H1 (cell line): ENCODE measurements around the gene APAF1. TPM values are rescaled to one million over a fixed set of nuclear protein-coding genes. Genes with fewer than 3 reads are reported as not detected.

Experiments
- BRCA1 ChIP-seq: IDR thresholded peaks from 2 replicates; pipeline ENCODE4 v1.6.1; 2012; ENCODE audit warnings: low read depth, low read length, improper control_type of control experiment
- CHD7 ChIP-seq: fragments of 300-600 bp; sonication (generic); IDR thresholded peaks from 2 replicates; pipeline ENCODE4 v1.7.1; 2012; ENCODE audit warnings: low read length, moderate library complexity, mild to moderate bottlenecking, inconsistent platforms; ENCODE audit not compliant: insufficient replicate concordance
- EGR1 ChIP-seq: IDR thresholded peaks from 2 replicates; pipeline ENCODE4 v1.6.1; 2011; ENCODE audit warnings: low read depth, low read length, borderline replicate concordance
- HDAC6 ChIP-seq: IDR thresholded peaks from one replicate; pipeline ENCODE4 v1.7.1; 2012; ENCODE audit warnings: low read depth, mild to moderate bottlenecking, inconsistent platforms, low read length, moderate library complexity
- MAFK ChIP-seq: IDR thresholded peaks from 2 replicates; pipeline ENCODE4 v1.6.1; 2012; ENCODE audit warnings: low read depth, mild to moderate bottlenecking, improper control_type of control experiment, low read length
- POLR2A ChIP-seq, 2 experiments: IDR thresholded peaks; 1 replicate in 1 of 2; 2 replicates in 1 of 2; pipeline ENCODE4 v1.6.1; 2011; ENCODE audit warnings: low read depth in 2 of 2, low read length in 2 of 2, mild to moderate bottlenecking in 2 of 2; ENCODE audit errors: control extremely low read depth in 1 of 2
- RFX5 ChIP-seq: IDR thresholded peaks from 2 replicates; pipeline ENCODE4 v1.6.1; 2011; ENCODE audit warnings: low read depth, low read length, improper control_type of control experiment, borderline replicate concordance
- SIRT6 ChIP-seq: IDR thresholded peaks from one replicate; pipeline ENCODE4 v1.7.1; 2012; ENCODE audit warnings: low read length, inconsistent platforms
- SP1 ChIP-seq: IDR thresholded peaks from 2 replicates; pipeline ENCODE4 v1.6.1; 2011; ENCODE audit warnings: low read depth, low read length
- SP4 ChIP-seq: IDR thresholded peaks from 2 replicates; pipeline ENCODE4 v1.6.1; 2012; ENCODE audit warnings: low read length, inconsistent platforms
- polyA plus RNA-seq, 7 experiments: library from polyadenylated mRNA; depleted of rRNA in 3 of 7; stranded (reverse) in 5 of 7; unstranded in 2 of 7; fragments of >200 nt in 5 of 7; fragments of 200-250 nt in 2 of 7; gene quantifications; 1 replicate in 5 of 7; 2 replicates in 1 of 7; 4 replicates in 1 of 7; pipeline versions ENCODE4 v1.2.1 to v1.2.3, GENCODE V29; 2011 to 2013; ENCODE audit warnings: missing spikeins in 2 of 7, mixed read lengths in 2 of 7
- total RNA-seq: library from RNA; stranded (reverse); fragmentation: NEBNext Ultra II Directional; extraction: Animal tissue kit (Norgen Biotek cat#: 25700); gene quantifications from 2 replicates; pipeline ENCODE4 v1.2.1, GENCODE V29; 2021

APAF1 gene
- total and polyA plus RNA-seq, 2 of the 8 experiments (the other 6 are each of a cell fraction or from before 2014, with no cell fraction given), result 4.7 to 22.6 TPM

GRCh38 chr12:98610596-98610995, 34.5 kb upstream of the APAF1 start (continued):
- TF ChIP-seq CHD7 (no peak), MAFK (no peak), SP4 (no peak), RFX5 (no peak), EGR1 (no peak), HDAC6 (no peak), SP1 (no peak), BRCA1 (no peak), SIRT6 (no peak), POLR2A (IDR thresholded peaks at IDR 0.05; ENCODE audit: control extremely low read depth in 1 of 2, low read depth in 2 of 2, low read length in 2 of 2) (no peak)
